ENCODE results near the gene HCRTR1. TPM values are rescaled to one million over a fixed set of nuclear protein-coding genes. Genes with fewer than 3 reads are reported as not detected.

HCRTR1 gene
- polyA plus RNA-seq, 1 donor from 2014 or later: 0.37 TPM

DNA sequence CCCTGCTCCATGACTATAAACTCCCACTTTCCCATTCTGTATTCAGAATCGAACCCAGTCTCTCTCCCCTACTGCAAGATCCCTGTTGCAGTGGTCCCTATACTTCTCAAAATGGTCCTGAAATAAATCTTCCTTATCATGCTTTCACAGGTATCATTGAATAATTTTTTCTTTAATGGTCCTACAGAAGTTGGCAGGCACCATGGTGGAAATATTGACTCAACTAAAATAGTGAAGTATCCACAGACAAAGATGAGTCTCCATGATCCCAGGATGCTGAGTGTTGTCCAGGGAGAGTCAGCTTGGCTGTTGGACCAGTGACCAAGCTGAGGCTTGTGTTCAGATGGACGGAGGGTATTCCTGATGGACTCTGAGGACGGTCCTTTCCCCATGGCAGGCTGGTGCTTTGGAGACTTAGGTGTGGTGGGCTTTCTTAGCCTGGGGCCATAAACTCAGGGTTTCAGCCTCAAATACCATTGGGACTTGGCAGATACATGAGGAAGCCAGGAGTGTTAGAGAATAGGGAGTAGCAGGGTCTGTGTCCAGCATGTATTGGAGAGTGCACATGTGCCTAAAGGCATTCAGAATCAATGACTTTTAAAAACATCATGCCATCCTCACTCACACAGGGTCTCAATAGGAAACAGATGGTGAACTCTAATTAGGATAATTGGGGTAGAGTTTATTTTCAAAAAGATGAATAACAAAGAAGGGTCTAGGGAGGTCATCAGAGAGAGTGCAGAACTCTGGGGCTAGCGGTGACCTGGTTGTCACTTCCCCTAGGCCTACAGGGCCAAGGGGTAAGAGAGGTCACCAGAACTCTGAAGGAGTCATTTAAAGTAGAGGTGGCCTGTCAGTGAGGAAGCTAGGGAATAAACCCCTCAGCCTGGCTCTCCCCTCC lies 21.4 kb upstream of the HCRTR1 start:
- no peak overlapping the region for H2AFZ ChIP-seq (ENCODE audit: low read depth, low read length)
- no peaks in the 10 kb centered on the region for H3K36me3 ChIP-seq (ENCODE audit: insufficient read depth, low read length)
- H3K4me2 ChIP-seq (ENCODE audit: low read length): no peak overlapping the region
- no peaks in the 10 kb centered on the region for H3K79me2 ChIP-seq (replicated peaks; ENCODE audit: insufficient read depth, low read length)
- no peak overlapping the region for H3K4me3 ChIP-seq (ENCODE audit: low read length)
- no peaks in the 10 kb centered on the region for H4K20me1 ChIP-seq (ENCODE audit: insufficient read depth)
- H3K9me2 ChIP-seq (ENCODE audit: insufficient read depth, low read length): no peaks in the 10 kb centered on the region
- H3K27me3 ChIP-seq (ENCODE audit: insufficient read depth, low read depth, low read length): no peaks in the 10 kb centered on the region
- H3K9me3 ChIP-seq (ENCODE audit: low read length): no peaks in the 10 kb centered on the region
- TF ChIP-seq SMC3 (conservative IDR thresholded peaks at IDR 0.05; ENCODE audit: poor library complexity): no peak
- TF ChIP-seq EP300 (conservative IDR thresholded peaks at IDR 0.05; ENCODE audit: poor library complexity, severe bottlenecking): no peak
- TF ChIP-seq, protein P1, sequence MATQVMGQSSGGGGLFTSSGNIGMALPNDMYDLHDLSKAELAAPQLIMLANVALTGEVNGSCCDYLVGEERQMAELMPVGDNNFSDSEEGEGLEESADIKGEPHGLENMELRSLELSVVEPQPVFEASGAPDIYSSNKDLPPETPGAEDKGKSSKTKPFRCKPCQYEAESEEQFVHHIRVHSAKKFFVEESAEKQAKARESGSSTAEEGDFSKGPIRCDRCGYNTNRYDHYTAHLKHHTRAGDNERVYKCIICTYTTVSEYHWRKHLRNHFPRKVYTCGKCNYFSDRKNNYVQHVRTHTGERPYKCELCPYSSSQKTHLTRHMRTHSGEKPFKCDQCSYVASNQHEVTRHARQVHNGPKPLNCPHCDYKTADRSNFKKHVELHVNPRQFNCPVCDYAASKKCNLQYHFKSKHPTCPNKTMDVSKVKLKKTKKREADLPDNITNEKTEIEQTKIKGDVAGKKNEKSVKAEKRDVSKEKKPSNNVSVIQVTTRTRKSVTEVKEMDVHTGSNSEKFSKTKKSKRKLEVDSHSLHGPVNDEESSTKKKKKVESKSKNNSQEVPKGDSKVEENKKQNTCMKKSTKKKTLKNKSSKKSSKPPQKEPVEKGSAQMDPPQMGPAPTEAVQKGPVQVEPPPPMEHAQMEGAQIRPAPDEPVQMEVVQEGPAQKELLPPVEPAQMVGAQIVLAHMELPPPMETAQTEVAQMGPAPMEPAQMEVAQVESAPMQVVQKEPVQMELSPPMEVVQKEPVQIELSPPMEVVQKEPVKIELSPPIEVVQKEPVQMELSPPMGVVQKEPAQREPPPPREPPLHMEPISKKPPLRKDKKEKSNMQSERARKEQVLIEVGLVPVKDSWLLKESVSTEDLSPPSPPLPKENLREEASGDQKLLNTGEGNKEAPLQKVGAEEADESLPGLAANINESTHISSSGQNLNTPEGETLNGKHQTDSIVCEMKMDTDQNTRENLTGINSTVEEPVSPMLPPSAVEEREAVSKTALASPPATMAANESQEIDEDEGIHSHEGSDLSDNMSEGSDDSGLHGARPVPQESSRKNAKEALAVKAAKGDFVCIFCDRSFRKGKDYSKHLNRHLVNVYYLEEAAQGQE (IDR thresholded peaks at IDR 0.05; ENCODE audit: borderline replicate concordance): no peak
- no peak for TF ChIP-seq TAF1 (IDR thresholded peaks at IDR 0.05; ENCODE audit: low read depth)
- TF ChIP-seq MXI1 (conservative IDR thresholded peaks at IDR 0.05; ENCODE audit: poor library complexity, severe bottlenecking): no peak
- TF ChIP-seq RAD21 (conservative IDR thresholded peaks at IDR 0.05): no peak
- no peak for TF ChIP-seq EZH2 (IDR thresholded peaks at IDR 0.05; ENCODE audit: borderline replicate concordance, insufficient read depth, low read length, poor library complexity, severe bottlenecking)
- TF ChIP-seq, protein P2, sequence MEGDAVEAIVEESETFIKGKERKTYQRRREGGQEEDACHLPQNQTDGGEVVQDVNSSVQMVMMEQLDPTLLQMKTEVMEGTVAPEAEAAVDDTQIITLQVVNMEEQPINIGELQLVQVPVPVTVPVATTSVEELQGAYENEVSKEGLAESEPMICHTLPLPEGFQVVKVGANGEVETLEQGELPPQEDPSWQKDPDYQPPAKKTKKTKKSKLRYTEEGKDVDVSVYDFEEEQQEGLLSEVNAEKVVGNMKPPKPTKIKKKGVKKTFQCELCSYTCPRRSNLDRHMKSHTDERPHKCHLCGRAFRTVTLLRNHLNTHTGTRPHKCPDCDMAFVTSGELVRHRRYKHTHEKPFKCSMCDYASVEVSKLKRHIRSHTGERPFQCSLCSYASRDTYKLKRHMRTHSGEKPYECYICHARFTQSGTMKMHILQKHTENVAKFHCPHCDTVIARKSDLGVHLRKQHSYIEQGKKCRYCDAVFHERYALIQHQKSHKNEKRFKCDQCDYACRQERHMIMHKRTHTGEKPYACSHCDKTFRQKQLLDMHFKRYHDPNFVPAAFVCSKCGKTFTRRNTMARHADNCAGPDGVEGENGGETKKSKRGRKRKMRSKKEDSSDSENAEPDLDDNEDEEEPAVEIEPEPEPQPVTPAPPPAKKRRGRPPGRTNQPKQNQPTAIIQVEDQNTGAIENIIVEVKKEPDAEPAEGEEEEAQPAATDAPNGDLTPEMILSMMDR (IDR thresholded peaks at IDR 0.05; ENCODE audit: poor library complexity, severe bottlenecking): no peak
- no peak for TF ChIP-seq POLR2AphosphoS5 (IDR thresholded peaks at IDR 0.05)
- H3K9ac ChIP-seq (ENCODE audit: low read length): no peak overlapping the region
- no peak overlapping the region for H3K27ac ChIP-seq (ENCODE audit: low read length)
- no peaks in the 10 kb centered on the region for H3F3A ChIP-seq (ENCODE audit: insufficient read depth, low read length, poor library complexity, severe bottlenecking)

DNA sequence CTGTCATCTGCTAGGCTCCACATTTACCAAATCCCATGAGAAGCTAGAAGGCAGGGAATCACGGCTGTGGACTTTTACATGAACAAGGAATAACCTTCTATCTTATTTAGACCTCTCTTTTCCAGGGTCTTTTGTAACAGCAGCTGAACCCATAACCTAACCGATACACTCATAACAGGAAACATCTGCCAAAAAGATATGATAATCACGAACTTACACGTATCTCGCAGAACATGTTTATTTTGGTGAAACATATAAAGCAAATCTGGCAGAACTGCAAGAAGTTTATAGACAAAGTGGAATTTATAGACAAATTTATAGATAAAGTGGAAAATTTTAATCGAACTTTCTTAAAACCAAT lies 20.8 kb upstream of the HCRTR1 start:
- no peaks in the 10 kb centered on the region for H3K36me3 ChIP-seq (ENCODE audit: insufficient read depth, low read length)

More for the DNA sequence above, 20.8 kb upstream of the HCRTR1 start:
- Histone ChIP-seq H3K9me2 (ENCODE audit: insufficient read depth, low read length) (no peaks in the 10 kb centered on the region), H3K9me3 (ENCODE audit: low read length) (no peaks in the 10 kb centered on the region), H2AFZ (ENCODE audit: low read depth, low read length) (no peak overlapping the region), H3K4me3 (ENCODE audit: low read length) (no peak overlapping the region), H3K79me2 (replicated peaks; ENCODE audit: insufficient read depth, low read length) (no peaks in the 10 kb centered on the region), H3F3A (ENCODE audit: insufficient read depth, low read length, poor library complexity, severe bottlenecking) (no peaks in the 10 kb centered on the region), H3K4me2 (ENCODE audit: low read length) (no peak overlapping the region), H3K27ac (ENCODE audit: low read length) (no peak overlapping the region), H3K9ac (ENCODE audit: low read length) (no peak overlapping the region), H4K20me1 (ENCODE audit: insufficient read depth) (no peaks in the 10 kb centered on the region), H3K27me3 (ENCODE audit: insufficient read depth, low read depth, low read length) (no peaks in the 10 kb centered on the region)
- TF ChIP-seq RAD21 (conservative IDR thresholded peaks at IDR 0.05) (no peak), TAF1 (IDR thresholded peaks at IDR 0.05; ENCODE audit: low read depth) (no peak), EP300 (conservative IDR thresholded peaks at IDR 0.05; ENCODE audit: poor library complexity, severe bottlenecking) (no peak), SMC3 (conservative IDR thresholded peaks at IDR 0.05; ENCODE audit: poor library complexity) (no peak), EZH2 (IDR thresholded peaks at IDR 0.05; ENCODE audit: borderline replicate concordance, insufficient read depth, low read length, poor library complexity, severe bottlenecking) (no peak), POLR2AphosphoS5 (IDR thresholded peaks at IDR 0.05) (no peak), MXI1 (conservative IDR thresholded peaks at IDR 0.05; ENCODE audit: poor library complexity, severe bottlenecking) (no peak)
- TF ChIP-seq, protein P2 (IDR thresholded peaks at IDR 0.05; ENCODE audit: poor library complexity, severe bottlenecking): no peak
- TF ChIP-seq, protein P1 (IDR thresholded peaks at IDR 0.05; ENCODE audit: borderline replicate concordance): no peak
